ENCODE results near the gene HSF5. TPM values are rescaled to one million over a fixed set of nuclear protein-coding genes. Genes with fewer than 3 reads are reported as not detected.

HSF5 gene
- total RNA-seq, 2 donors from 2014 or later = 0.07 TPM; not detected in 1

DNA sequence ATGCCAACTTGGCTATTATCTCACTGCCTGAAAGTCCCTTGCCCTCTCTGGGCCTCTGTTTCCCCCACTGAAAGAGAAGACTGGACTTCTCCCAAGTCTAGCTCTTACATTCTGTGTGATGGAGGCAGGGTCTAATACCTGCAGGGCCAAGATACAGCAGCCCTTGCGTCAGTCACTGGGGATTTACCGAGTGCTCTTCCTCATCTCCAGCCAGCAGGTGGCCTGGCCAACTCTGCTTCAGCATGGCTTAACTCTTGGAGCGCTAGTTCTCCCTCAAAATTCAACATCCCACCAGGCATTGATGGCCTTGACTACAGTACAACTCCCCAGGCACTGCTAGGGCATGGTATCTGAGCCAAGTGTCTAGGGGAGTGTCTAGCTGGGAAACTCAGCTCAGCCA is 46.1 kb upstream of the HSF5 start:
- intact Hi-C loops (cut with DNase I) = no loop called here

DNA sequence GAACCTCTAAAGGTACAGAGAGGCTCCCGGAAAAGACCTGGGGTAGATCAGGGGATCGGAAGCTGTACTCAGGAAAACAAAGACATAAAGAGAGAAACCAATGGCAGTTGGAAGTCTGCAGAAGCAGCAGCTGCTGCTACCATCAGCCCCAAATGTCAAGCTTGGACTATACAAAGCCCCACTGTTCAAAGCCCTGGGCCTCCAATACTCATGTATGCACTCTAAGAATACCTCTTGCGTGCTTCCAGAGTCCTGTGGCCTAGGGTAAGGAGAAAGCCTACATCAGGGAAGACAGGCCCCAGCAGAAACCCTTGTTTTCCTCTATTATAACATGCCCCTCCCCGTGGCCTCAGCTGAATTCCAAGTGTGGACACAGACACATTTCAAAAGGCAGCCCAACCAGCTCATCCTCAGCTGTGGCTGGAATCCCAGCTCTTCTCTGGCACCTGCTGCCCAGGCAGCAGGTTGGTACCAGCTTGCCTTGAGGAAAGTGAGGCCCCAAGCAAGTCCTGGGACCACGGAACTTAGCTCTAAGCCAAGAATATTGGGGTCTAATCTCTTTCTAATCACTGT is 45.5 kb upstream of the HSF5 start:
- no peak overlapping the region for H3K27ac ChIP-seq
- no peaks in the 10 kb centered on the region for H3K27me3 ChIP-seq
- no peak overlapping the region for H3K4me3 ChIP-seq
- no peaks in the 10 kb centered on the region for H3K4me1 ChIP-seq
- intact Hi-C loops (cut with DNase I) = no loop called here
- H3K9me3 ChIP-seq = no peaks in the 10 kb centered on the region
- TF ChIP-seq, protein P1, sequence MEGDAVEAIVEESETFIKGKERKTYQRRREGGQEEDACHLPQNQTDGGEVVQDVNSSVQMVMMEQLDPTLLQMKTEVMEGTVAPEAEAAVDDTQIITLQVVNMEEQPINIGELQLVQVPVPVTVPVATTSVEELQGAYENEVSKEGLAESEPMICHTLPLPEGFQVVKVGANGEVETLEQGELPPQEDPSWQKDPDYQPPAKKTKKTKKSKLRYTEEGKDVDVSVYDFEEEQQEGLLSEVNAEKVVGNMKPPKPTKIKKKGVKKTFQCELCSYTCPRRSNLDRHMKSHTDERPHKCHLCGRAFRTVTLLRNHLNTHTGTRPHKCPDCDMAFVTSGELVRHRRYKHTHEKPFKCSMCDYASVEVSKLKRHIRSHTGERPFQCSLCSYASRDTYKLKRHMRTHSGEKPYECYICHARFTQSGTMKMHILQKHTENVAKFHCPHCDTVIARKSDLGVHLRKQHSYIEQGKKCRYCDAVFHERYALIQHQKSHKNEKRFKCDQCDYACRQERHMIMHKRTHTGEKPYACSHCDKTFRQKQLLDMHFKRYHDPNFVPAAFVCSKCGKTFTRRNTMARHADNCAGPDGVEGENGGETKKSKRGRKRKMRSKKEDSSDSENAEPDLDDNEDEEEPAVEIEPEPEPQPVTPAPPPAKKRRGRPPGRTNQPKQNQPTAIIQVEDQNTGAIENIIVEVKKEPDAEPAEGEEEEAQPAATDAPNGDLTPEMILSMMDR (IDR thresholded peaks at IDR 0.05) = no peak
- H3K9ac ChIP-seq (ENCODE audit: low read depth in 2 of 2, low read length in 2 of 2) = no peak overlapping the region
- H3K36me3 ChIP-seq = no peaks in the 10 kb centered on the region
- no peak for DNase-seq

More for the DNA sequence above, 46.1 kb upstream of the HSF5 start:
- TF ChIP-seq, protein P1 (IDR thresholded peaks at IDR 0.05) = no peak
- no peak overlapping the region for H3K4me3 ChIP-seq
- H3K27me3 ChIP-seq = no peaks in the 10 kb centered on the region
- H3K9ac ChIP-seq (ENCODE audit: low read depth in 2 of 2, low read length in 2 of 2) = no peak overlapping the region
- no peak for DNase-seq
- H3K9me3 ChIP-seq = no peaks in the 10 kb centered on the region
- H3K36me3 ChIP-seq = no peaks in the 10 kb centered on the region
- no peak overlapping the region for H3K27ac ChIP-seq
- H3K4me1 ChIP-seq = no peaks in the 10 kb centered on the region

DNA sequence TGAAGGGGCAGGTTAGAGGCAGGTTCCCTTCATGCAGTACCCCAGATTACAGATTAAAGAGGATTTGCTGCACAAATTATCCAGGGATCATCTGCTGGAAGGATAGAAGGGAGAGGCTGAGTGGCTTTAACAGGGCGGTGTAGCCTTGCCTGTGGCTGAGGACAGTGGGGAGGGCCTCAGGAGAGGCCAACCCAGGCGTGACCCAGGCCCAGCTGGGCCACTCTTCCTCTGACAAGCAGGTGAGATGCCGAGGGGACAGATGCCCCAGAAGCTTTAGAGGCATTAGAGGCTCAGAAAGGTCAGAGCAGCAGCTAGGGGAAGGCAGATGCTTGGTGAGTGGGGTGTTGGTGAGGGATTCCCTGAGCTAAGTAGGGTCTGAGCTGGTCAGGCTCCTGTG is 44.3 kb upstream of the HSF5 start:
- intact Hi-C loops (cut with DNase I) = no loop called here
- Histone ChIP-seq H3K27me3 (no peaks in the 10 kb centered on the region), H3K9me3 (no peaks in the 10 kb centered on the region), H3K27ac (no peak overlapping the region), H3K4me3 (no peak overlapping the region), H3K9ac (ENCODE audit: low read depth in 2 of 2, low read length in 2 of 2) (no peak overlapping the region), H3K36me3 (no peaks in the 10 kb centered on the region), H3K4me1 (no peaks in the 10 kb centered on the region)
- TF ChIP-seq, protein P1 (IDR thresholded peaks at IDR 0.05) = no peak
- no peak for DNase-seq

DNA sequence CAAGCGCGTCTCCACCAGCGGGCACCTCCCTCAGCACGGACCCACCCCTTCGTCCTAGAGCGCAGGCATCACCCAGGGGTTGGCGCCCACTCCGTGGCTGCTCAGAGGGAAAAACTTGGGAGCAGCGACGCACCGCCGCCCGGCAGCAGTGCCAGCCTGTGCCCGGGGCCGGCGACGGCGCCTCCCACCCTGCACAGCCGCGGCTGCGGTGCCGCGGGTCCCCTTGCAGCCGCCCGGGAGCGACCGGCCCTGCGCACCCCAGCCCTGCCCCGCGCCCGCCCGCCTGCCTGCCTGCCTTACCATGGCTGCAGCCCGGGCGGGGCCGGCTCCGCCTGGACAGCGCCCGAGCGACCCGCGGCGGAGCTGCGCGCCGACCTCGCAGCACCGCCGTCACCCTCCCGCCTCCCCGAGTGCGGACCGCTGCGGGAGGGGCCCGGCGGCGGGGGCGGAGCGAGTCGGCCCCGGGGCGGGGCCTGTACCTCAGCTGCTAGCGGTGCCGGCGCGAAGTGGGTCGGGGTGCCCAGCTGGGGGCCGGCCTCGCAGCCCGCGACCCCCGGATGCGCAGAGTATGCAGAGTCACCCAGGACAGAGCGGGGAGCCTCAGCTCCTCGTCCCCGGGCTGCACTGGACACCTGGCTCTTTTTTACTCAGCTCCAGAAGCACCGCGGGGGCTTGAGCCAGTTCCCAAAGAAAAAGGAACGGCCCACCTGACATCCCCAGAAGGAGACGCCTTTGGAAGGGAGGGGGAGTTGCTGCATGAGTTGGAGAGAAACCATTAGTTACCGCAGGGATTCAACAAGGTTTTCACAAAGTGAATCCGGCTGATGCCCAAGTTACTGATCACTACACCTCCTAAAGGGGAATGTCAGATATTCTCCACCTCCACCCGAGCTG is 43.7 kb upstream of the HSF5 start:
- peak overlapping the region in 1 of 2 donors; percentile 68 for H3K9ac ChIP-seq (ENCODE audit: low read depth in 2 of 2, low read length in 2 of 2)
- intact Hi-C loops (cut with DNase I) = no loop called here

DNA sequence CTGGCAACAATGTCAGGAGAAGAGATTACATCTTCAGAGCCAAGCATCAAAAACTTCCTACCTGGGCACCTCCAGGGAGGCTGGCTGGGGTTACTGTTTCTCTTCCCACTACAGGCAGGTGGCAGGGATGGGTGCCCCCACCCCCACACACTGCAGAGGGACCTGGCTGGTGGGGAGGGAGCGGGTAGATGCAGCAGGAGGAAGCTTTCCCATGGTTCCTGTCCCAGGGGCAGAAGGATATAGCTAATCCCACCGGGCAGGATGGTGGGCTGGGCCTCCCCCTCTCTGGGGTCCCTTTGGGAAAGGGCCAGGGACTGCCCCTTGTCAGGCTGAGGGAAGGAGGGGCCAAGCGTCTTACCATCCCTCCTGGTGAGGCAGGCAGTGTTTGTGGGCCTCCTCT is 42.9 kb upstream of the HSF5 start:
- no peak for DNase-seq
- Histone ChIP-seq H3K36me3 (no peaks in the 10 kb centered on the region), H3K9me3 (no peaks in the 10 kb centered on the region), H3K27ac (no peak overlapping the region), H3K4me3 (peak overlapping the region; percentile 40), H3K4me1 (no peaks in the 10 kb centered on the region), H3K9ac (ENCODE audit: low read depth in 2 of 2, low read length in 2 of 2) (peak overlapping the region in 1 of 2 donors; percentile 68), H3K27me3 (no peaks in the 10 kb centered on the region)
- intact Hi-C loops (cut with DNase I) = no loop called here
- TF ChIP-seq, protein P1 (IDR thresholded peaks at IDR 0.05) = no peak

More for the DNA sequence above, 43.7 kb upstream of the HSF5 start:
- peak overlapping the region; percentile 40 for H3K4me3 ChIP-seq
- H3K9me3 ChIP-seq = no peaks in the 10 kb centered on the region
- no peak overlapping the region for H3K27ac ChIP-seq
- DNase-seq = peak; percentile 52
- H3K27me3 ChIP-seq = no peaks in the 10 kb centered on the region
- H3K36me3 ChIP-seq = no peaks in the 10 kb centered on the region
- TF ChIP-seq, protein P1 (IDR thresholded peaks at IDR 0.05) = no peak
- no peaks in the 10 kb centered on the region for H3K4me1 ChIP-seq
